GM12878 (cell line): ENCODE data around the gene PCSK6. TPM values are rescaled to one million over a fixed set of nuclear protein-coding genes. Genes with fewer than 3 reads are reported as not detected.

ENCODE experiments used
- ATAC-seq: fragments of 200-7000 bp; cut with Tn5 transposase; 3 replicates; pipeline ENCODE4 v1.9.1; 2020; ENCODE audit warnings: mild to moderate bottlenecking, moderate library complexity
- BruUV-seq: library from RNA; stranded (reverse); fragments of 400-500 nt; replicated peaks from 2 replicates; lab custom pipeline; 2021; lab: Mats Ljungman, UMichigan
- CTCF ChIA-PET: fragments of 300-600 bp; sonication (Branson Sonifier 250); formaldehyde crosslinking; extraction: SDS; loops from one replicate; lab custom pipeline; 2021; ENCODE audit warnings: inconsistent platforms; lab: Yijun Ruan, JAX
- POLR2A ChIA-PET: fragments of 350-600 bp; formaldehyde crosslinking; extraction: SDS; loops from one replicate; lab custom pipeline; 2021; ENCODE audit warnings: inconsistent platforms; lab: Charles Lee
- RAD21 ChIA-PET: fragments of 300-600 bp; sonication (Branson Sonifier 250); formaldehyde crosslinking; loops from one replicate; lab custom pipeline; 2023; ENCODE audit warnings: antibody characterized with exemption; ENCODE audit not compliant: unreplicated experiment; lab: Charles Lee
- SMC1A ChIA-PET: fragments of 300-600 bp; sonication (Branson Sonifier 250); formaldehyde crosslinking; loops from one replicate; lab custom pipeline; 2023; ENCODE audit not compliant: unreplicated experiment, uncharacterized antibody; lab: Charles Lee
- DNase-seq: peaks from one replicate; pipeline ENCODE4 v3.0.0-alpha.2; 2011; ENCODE audit warnings: low read depth, low spot score
- FAIRE-seq: peaks from 3 replicates; lab custom pipeline; 2011; peaks lifted over from hg19 to GRCh38; lab: Jason Lieb, UNC
- H2AFZ ChIP-seq: 2 replicates; pipeline ENCODE4 v1.6.0; 2011; ENCODE audit warnings: low read depth, low read length, control low read depth; ENCODE audit not compliant: control insufficient read depth
- H3K27ac ChIP-seq: 2 replicates; pipeline ENCODE4 v1.5.1; 2011; ENCODE audit warnings: control low read depth; ENCODE audit not compliant: control insufficient read depth, insufficient read depth
- H3K27me3 ChIP-seq, 2 experiments: replicated peaks in 1 of 2; 2 replicates each; pipeline versions ENCODE4 v1.6.0 to v1.6.1; 2011; ENCODE audit warnings: low read length in 1 of 2; ENCODE audit not compliant: control insufficient read depth in 2 of 2, insufficient read depth in 2 of 2
- H3K36me3 ChIP-seq, 2 experiments: 2 replicates each; pipeline ENCODE4 v1.5.1; 2011; ENCODE audit warnings: low read length in 1 of 2; ENCODE audit not compliant: control insufficient read depth in 2 of 2, insufficient read depth in 2 of 2
- H3K4me1 ChIP-seq: 2 replicates; pipeline ENCODE4 v1.6.1; 2011; ENCODE audit warnings: mild to moderate bottlenecking, low read length, moderate library complexity, mixed read lengths; ENCODE audit not compliant: control insufficient read depth, insufficient read depth
- H3K4me2 ChIP-seq: 2 replicates; pipeline ENCODE4 v1.6.0; 2011; ENCODE audit warnings: control low read depth; ENCODE audit not compliant: control insufficient read depth, insufficient read depth
- H3K4me3 ChIP-seq: fragments of 200-600 bp; sonication (generic); 2 replicates; pipeline ENCODE4 v1.5.1; 2016
- H3K79me2 ChIP-seq: 2 replicates; pipeline ENCODE4 v1.6.0; 2011; ENCODE audit warnings: low read length; ENCODE audit not compliant: control insufficient read depth, insufficient read depth
- H3K9ac ChIP-seq: 2 replicates; pipeline ENCODE4 v1.8.0; 2011; ENCODE audit warnings: low read length, control low read depth, mixed read lengths; ENCODE audit not compliant: control insufficient read depth, insufficient read depth
- H3K9me3 ChIP-seq: replicated peaks from 3 replicates; pipeline ENCODE4 v1.5.1; 2011; ENCODE audit warnings: mild to moderate bottlenecking, low read length; ENCODE audit not compliant: control insufficient read depth, insufficient read depth
- H4K20me1 ChIP-seq: 2 replicates; pipeline ENCODE4 v1.6.0; 2011; ENCODE audit not compliant: control insufficient read depth, insufficient read depth
- E4F1 ChIP-seq: fragments of 450-650 bp; IDR thresholded peaks from 2 replicates; pipeline ENCODE4 v1.6.1; 2018; ENCODE audit warnings: borderline replicate concordance, mild to moderate bottlenecking; ENCODE audit not compliant: partially characterized antibody
- PML ChIP-seq: IDR thresholded peaks from 2 replicates; pipeline ENCODE4 v1.6.1; 2012; ENCODE audit warnings: low read length, inconsistent platforms
- WGBS: methylation state at CpG from one replicate; pipeline ENCODE4 v1.1.6; 2016; ENCODE audit warnings: low lambda C conversion rate; ENCODE audit not compliant: insufficient replicate concordance, insufficient coverage; ENCODE audit errors: missing lambda C conversion rate; 5-methylcytosine and 5-hydroxymethylcytosine counted together
- in situ Hi-C: fragments of 300-500 bp; cut with MboI; formaldehyde crosslinking; loops from 9 replicates; pipeline ENCODE4 v1.14.3; 2018; ENCODE audit warnings: mixed read lengths
- intact Hi-C: fragments of 100-400 bp; cut with micrococcal nuclease; formaldehyde crosslinking; loops from one replicate; pipeline ENCODE4 v1.14.2; 2022; ENCODE audit not compliant: unreplicated experiment
- polyA plus RNA-seq, 11 experiments: library from polyadenylated mRNA; depleted of rRNA in 4 of 11; unstranded in 6 of 11; stranded (reverse) in 5 of 11; fragments of >200 nt; fragmentation: Nextera tagmentation in 4 of 11; fragmentation: Illumina TruSeq in 1 of 11; extraction: Ambion mirVana in 4 of 11; extraction: Trizol in 1 of 11; gene quantifications; 1 replicate in 1 of 11; 2 replicates in 10 of 11; pipeline versions ENCODE4 v1.2.1 to v1.2.3, GENCODE V29; 2011 to 2016; ENCODE audit warnings: inconsistent platforms in 2 of 11, missing spikeins in 2 of 11, low read depth in 1 of 11
- total RNA-seq, 4 experiments: library from RNA; depleted of rRNA in 3 of 4; stranded (reverse); fragments of >200 nt in 3 of 4; fragmentation: Illumina TruSeq in 1 of 4; extraction: Trizol in 1 of 4; gene quantifications; 2 replicates each; pipeline versions ENCODE4 v1.2.1 to v1.2.3, GENCODE V29; 2013 to 2021
- TF ChIP-seq, protein P1 (sequence below): IDR thresholded peaks from 2 replicates; pipeline ENCODE4 v1.6.1; 2012; ENCODE audit warnings: low read length, inconsistent platforms

Gene PCSK6
- total and polyA plus RNA-seq, 10 of the 15 experiments (the other 5 are each of a cell fraction or from before 2014, with no cell fraction given) = 0.19 to 0.67 (median 0.25) TPM; not detected in 4

GRCh38 chr15:101531170-101531569 is 41.7 kb upstream of the PCSK6 start:
- ChIA-PET SMC1A (no interaction called here), POLR2A (no interaction called here), CTCF (no interaction called here), RAD21 (interaction anchor here (0.7 kb wide), 1 partner anchor 315 kb away, joined by 3 read pairs; no protein-coding TSS in a partner anchor)
- no peak overlapping the region for H3K4me3 ChIP-seq
- H3K27me3 ChIP-seq = peaks cover 0 to 5% of the 10 kb centered on the region in 2 experiments; a peak in 2 of 4 replicates
- 41% methylated on average over 13 of the region's 13 CpGs for WGBS
- H3K9ac ChIP-seq = no peak overlapping the region
- no peak overlapping the region for H3K4me2 ChIP-seq
- intact Hi-C loops (no loop called here), in situ Hi-C loops (no loop called here)
- H3K27ac ChIP-seq = no peak overlapping the region
- H3K9me3 ChIP-seq = no peaks in the 10 kb centered on the region
- H3K4me1 ChIP-seq = no peaks in the 10 kb centered on the region
- no TSS peak for BruUV-seq
- no peak overlapping the region for H2AFZ ChIP-seq
- no peak for DNase-seq
- no peaks in the 10 kb centered on the region for H3K36me3 ChIP-seq
- no peaks in the 10 kb centered on the region; the same call in 1 of the 2 replicates for H4K20me1 ChIP-seq
- TF ChIP-seq PML (no peak), E4F1 (no peak)
- TF ChIP-seq, protein P1, sequence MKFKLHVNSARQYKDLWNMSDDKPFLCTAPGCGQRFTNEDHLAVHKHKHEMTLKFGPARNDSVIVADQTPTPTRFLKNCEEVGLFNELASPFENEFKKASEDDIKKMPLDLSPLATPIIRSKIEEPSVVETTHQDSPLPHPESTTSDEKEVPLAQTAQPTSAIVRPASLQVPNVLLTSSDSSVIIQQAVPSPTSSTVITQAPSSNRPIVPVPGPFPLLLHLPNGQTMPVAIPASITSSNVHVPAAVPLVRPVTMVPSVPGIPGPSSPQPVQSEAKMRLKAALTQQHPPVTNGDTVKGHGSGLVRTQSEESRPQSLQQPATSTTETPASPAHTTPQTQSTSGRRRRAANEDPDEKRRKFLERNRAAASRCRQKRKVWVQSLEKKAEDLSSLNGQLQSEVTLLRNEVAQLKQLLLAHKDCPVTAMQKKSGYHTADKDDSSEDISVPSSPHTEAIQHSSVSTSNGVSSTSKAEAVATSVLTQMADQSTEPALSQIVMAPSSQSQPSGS = no peak
- ATAC-seq = no peak
- no peak for FAIRE-seq
- H3K79me2 ChIP-seq = no peaks in the 10 kb centered on the region
